Stimulated activated CD8-positive, alpha-beta memory T cell treated with anti-CD3 and anti-CD28 coated beads, Interleukin-12 subunit alpha, Interleukin-12 subunit beta, amount 100 ng/mL, for 24 hours (primary cell): ENCODE data around the gene STEAP4.
"Not testable (repeated sequence)": the region's sequence is repeated elsewhere in the genome, so short reads cannot be mapped to it uniquely, and the experiment has no call there.

Experiments
- DNase-seq: peaks from one replicate; pipeline ENCODE4 v3.0.0-alpha.2; 2020; ENCODE audit errors: extremely low read depth

The STEAP4 gene

DNA sequence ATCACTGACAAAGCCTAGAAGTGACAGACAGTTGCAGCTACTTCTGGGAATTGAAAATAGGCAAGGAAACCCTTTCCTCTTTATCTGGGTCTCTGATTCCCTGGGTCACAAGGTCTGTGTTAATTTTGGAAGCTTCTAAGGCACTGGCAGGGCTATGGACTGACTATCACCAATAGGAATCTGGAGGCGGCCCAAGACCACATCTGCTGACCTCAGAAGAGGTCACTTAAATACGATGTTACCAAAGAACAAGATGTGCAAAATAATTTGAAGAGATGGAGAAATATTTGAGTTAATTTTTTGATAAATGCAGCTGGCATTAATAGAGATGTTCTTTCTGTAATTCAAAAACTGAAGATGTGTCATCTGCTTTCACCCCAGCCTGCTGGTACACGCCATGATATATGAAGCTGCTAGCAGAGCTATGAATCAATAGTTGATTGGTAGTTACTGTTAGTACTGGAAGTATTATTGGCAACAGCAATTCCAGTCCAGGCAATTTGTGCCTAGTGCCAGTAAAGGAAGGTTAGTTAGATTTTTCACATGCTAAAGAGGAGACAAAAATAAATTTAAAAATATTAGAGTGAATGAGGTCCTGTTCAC, 5.5 kb upstream of the STEAP4 start:
- no peak for DNase-seq

DNA sequence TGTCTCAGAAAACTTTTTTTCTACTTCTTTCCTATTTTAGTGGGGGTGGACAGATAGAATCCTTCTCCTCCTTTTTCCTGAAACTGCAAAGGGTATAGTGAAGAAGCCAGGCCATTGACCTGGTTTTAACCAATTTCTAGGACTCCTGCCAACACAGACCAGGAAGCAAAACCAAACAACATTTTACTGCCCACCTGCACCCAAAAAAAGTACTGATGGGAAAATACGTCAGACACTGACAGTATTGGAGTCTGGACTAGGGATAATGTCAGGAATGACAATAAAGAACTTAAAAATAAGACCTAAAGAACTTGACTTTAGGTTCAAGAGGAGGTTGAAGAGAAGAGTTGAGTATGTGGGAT, 5.0 kb upstream of the STEAP4 start:
- no peak for DNase-seq

DNA sequence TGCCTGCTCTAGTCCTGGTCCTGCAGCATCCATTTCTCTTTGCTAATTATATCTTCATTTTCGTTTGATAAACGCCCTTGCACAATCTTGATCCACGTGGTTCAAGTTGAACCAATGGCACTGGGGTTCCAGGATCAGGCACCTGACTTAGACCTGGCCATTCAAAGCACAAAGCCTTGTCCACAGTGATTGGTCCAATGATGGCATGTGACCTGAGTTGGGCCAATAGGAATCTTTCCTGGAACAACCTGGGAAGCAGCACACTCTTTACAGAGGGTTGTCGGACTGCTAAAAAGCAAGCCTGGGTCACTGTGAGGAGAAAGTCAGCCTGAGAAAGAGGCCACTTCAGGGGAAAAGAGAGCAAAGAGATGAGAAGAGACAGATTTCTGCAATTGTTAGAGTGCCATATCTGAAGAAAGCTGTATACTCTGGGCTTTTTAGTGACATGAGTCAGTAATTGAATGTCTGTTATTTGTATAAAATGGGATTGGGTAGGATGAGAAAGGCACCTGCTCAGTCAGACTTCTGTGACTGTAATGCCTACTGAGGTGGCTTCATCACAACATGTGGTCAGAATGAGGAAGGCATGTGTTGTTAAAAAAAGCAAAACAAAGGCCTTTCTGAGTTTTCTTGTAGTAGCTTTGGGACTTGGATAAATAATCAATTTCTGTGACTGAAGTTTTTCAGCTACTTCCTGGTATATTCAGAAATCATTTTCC, 4.4 kb upstream of the STEAP4 start:
- no peak for DNase-seq

DNA sequence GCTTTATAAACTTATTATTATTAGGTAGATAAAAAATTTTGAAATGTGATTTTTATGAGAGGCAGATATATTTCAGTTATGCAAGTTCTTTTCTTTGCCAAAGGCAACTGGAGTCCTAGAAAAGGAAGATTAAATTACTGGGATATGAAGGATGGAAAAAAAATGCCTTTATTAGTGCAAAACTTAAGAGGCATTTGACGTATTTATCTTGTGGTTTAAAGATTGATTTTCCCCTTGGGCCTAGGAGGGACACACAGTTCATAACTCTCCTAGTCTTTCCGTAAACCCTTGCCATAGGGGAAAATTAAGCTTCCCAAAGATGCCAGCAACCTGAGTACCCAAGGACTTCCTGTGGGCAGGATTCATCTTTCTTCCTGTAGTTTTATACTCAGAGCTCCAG, 3.1 kb upstream of the STEAP4 start:
- no peak for DNase-seq

DNA sequence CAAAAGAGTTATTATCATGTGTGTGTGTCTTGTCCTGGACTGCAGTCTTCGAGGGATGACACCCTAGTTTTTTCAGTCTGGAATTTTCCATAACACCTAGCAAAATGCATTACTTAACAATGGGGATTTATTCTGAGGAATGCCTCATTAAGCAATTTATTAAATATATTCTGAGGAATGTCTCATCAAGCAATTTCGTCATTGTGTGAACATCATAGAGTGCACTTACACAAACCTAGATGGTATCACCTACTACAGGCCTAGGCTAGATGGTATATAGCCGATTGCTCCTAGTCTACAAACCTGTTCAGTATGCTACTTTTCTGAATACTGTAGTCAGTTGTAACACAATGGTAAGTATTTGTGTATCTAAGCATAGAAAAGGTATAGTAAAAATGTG, 1.1 kb upstream of the STEAP4 start:
- no peak for DNase-seq

DNA sequence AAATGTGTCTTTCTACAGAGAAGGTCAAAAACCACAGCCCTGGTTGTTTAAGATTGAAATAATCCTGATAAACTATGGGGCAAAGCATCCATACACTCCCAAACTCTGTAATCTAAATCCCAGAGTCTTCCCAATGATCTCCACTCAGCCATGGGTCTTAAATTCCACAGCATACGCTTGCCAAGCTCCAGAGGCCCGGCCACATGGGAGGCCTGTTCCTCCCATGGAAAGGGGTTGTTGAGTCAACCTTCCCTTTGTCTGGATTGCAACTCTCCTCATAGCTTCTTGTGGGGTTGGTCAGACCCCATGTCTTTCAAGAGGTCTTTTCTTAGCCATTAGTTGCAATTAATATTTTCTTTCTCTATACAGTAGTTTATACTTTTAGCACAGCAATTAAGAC, 718 bp upstream of the STEAP4 start:
- DNase-seq, result no peak

DNA sequence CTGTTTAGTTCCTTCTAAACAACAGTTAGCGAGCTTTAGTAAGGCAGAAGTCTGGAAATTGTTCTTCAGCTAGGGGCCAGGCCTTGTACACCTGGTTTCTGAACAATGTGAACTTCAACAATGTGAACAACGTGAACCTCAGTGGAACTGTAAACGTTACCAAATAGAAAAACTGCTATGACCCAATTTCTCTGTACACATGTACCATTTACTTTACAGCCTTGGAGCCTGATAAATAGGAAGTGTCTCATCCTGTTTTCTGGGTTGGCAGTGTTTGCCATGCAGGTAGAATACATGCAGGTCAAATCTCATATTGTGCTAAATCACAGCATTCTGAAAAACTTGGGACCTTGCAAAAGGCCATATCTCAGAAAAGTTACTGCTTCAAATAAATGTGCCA, 1.6 kb downstream of the STEAP4 start:
- no peak for DNase-seq

DNA sequence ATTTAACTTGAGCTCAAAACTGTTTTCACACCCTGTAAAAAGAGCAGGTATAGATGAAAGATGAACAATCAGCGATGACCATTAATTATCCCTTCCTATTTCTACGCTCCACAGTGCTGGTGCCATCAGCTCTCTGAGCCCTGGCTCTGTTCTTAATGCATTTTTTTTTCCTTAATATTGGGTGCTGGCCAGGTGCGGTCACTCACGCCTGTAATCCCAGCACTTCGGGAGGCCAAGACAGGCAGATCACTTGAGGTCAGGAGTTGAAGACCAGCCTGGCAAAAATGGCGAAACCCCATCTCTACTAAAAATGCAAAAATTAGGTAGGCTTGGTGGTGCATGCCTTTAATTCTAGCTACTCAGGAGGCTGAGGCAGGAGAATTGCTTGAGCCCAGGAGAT, 4.2 kb downstream of the STEAP4 start:
- DNase-seq, result no peak

DNA sequence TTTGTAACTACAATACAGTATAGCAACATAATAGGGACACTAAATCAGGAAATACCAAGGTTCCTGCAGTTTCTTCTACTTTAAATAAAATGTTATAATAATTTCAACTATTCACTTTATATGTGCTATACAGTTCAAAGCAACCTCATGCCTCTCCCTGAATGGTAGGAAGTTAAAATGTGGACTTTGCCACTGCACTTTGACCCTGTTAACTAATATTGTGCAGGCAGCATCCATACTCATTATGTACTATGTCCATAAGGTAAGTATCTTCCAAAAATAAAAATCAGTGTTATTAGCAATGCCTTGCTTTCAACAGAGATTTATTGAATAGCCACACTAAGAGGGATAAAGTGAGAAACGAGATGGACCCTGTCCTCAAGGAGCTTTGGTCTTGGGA, 4.8 kb downstream of the STEAP4 start:
- DNase-seq, result no peak

DNA sequence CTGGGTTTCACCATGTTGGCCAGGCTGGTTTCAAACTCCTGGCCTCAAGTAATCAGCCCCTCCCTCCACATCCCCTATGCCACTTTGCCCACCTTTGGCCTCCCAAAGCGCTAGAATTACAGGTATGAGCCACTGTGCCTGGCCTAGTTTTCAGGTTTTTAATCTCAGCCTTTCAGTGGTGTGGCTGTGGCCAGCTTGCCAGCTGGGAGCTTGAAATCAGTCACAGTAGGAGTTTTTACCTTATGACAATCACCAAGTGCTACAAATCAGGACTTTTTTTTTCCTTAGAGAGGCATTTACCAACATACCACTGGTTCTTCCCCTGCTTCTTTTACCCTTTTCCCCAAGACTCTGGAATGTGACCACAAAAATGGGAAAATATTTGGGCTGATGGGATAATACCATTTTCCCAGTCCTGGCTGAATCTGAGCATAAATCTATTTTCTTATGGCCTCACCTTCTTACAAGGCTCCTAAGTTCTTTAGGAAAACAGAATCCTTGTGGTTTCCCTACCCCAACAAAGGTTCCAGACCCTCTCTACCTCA, 6.2 kb downstream of the STEAP4 start:
- no peak for DNase-seq

DNA sequence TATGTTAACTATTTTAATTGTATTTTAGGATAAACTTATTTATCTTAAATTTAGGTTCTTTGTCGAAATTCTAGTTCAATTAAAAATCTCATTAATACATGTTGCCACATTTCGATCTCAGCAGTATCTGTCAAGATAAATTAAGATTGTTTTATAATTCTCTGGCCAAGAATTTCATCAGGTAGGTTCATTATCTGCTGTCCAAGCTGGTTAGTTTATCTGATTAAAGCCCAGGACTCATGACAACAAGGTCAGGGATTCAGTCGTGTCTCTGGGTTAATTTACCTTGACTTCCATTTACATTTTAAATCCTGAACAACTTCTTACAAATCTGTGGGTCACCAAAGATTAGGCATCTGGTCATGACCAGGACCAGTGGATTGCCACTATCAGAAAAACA, 7.6 kb downstream of the STEAP4 start:
- DNase-seq, result no peak

DNA sequence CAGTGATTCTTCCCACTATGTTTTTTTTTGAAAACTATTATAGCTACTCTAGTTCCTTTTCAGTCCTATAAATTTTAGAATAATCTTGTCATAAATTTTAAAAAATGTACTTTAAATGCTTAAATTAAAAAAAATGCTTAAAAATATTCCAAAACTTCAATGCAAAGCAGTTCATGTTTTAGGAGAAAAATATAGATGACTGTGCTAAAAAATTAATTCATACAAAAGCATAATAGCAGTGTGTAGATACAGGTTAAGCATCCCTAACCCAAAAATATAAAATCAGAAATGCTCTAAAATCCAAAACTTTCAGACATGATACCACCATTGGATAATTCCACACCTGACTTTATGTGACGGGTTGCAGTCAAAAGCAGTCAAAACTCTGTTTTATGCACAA, 12.8 kb downstream of the STEAP4 start:
- DNase-seq, result no peak

DNA sequence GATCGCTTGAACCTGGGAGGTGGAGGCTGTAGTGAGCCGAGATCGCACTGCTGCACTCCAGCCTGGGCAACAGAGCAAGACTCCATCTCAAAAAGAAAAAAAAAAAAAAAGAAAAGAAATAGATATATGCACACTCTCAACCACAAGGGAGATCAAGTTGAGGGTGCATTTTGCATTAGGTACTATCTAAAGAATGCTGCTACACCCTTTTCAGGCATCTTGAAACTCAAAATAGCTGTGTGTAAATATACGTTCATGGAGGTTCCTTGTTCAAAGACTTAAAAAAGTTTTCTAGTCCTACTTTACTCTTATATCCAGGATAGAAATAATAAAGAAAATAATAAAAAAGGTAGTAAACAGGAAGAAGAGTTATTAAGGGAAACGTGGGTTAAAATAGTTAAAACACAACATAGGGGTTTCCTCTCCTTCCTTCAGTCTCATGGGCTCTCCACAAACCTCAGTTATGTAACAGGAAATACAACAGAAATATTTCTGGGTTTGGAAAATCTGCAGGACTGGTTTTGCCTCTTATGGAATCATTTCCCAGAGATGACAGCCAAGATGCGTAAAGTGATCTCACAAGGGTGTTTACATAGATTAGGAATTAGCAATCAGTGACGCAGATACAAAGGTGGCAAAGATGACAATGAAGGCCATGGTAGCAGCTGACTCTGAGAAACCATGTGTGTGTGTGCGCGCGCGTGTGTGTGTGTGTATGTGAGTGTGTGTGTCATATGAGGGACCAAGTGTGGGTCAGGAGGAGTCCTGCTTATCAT, 15.1 kb downstream of the STEAP4 start:
- no peak for DNase-seq

DNA sequence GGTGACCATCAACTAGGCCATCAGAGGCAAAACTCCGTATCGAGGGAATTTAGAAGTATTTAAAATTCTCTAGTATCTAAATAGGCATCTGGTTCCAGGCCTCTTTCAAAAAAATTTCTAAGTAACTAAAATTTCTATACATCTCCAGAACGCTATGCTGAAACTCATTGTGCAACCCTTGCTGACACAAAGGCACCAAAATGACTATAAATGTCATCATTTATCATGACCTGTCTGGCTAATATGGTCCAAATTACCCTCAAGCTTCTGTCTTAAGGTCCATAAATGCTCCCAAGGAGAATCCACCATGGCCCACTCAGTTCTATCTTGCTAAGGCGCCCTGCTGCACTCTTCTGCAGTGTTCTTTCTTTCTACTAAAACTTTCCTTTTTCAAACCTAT, 16.2 kb downstream of the STEAP4 start:
- no peak for DNase-seq

DNA sequence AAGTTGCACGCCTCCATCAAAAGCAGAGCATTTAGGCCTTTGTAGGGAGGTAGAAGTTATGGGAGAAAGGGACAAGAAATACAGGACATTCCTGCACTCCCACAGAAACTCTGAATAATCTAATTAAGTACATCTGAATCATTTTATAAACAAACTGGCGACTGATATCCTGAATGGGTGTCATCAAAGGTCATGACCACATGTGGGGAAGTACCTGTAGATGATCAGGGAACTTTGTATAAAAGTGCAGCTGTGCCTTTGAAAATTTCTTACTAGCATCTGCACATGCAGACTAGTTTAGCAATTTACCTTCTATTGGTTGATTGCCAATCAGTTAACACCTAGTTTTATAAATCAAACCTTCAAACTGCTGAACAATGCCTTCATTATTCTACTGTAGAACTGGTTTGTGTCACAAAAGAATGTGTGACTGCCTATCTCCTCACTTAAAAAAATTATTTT, 17.1 kb downstream of the STEAP4 start:
- no peak for DNase-seq

DNA sequence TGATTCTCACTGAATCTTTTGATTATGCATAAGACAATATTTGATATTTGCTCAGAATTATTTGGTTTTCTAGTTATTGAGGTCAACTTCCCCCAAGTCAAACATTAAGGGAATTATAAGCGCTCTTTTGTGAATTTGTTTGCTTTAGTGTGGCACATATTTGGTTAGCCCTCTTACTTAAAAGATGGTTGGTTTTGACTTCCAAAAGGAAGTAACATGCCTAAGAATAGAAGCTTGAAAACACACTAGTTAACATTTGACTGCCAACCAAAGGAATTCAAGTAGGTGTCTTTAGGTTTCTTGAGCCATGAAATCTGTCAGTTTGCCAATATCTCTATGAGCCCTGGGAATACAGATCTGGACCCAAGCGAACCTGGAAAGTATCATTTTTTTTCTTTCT, 24.9 kb downstream of the STEAP4 start:
- no peak for DNase-seq

DNA sequence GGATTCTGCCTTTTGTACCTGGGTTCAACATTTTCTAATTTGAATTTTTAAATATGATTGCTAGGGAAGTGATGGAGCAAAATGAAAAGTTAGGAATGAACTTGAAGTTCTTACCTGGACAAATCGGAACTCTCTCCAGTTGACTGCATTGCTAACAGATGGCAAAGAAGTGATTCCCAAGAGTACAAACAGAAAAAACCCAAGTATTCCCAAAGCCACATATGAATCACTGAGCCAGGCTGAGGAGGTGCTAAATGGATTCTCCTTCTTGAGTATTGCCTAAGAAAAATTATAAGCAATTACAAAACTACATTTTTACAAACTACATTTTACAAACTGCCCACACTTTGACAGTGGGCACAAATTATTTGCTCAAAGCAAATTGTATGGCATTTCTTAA, 25.9 kb downstream of the STEAP4 start:
- no peak for DNase-seq

DNA sequence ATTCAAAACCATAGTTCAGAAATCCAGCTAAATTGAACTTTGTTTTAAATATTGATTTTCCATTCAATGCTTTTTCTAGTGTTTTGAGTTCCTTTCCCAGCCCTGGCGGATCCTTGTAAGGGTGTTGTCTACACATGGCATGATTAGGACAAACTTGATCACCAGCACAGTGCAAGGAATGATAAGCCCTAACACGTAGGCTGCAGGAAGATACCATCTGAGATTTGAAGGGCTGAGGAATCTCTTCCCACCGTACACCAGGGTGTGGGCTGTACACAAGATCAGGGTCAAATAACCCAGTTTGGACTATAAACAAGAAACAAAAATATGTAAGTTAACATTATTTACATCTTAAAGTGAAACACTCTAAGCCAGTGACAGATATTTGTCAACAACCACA, 27.4 kb downstream of the STEAP4 start:
- DNase-seq, result no peak

DNA sequence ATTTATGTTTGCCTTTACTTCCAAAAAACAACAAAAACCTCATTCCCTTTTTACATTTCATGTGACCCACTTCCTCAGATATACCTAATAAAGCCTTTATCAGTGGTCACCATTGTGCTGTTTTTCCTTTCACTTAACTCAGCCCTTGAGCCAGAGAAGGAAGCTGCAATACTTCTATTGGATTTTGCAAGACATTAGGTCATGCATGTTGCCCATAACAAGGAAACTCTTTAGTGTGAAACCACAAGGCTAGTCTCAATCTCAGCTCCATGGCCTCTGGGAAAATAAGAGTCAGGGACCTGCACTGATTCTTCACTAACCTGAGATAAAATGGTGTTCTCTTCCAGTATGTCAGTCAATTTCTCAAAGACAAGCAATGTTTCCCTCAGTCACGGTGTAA, 27.8 kb downstream of the STEAP4 start:
- DNase-seq, result no peak

DNA sequence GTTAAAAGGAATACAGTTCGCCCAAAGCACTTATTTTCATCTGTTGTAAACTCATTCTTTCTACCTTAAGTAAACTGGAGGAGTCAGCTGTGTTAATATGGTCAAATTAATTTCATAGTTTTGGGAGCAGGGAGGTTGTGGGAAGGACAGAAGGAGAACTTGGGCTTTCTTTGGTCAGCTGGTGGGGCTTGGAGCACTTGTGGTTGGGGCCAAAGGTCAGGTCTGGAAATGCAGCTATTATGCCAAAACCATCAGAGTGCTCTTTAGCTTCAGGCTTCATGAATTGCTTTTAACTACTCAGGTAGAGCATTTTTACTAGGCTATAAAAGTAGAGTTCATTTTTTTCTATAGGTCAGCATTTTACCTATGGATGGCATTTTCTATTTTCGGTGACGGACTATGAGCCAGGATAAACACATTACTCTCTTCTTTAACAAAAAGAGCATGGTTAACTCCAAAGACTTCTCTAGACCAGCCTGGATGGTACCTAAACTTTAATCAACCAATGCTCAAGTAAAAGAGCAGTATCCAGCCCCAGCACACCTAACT, 30.0 kb downstream of the STEAP4 start:
- DNase-seq, result no peak

DNA sequence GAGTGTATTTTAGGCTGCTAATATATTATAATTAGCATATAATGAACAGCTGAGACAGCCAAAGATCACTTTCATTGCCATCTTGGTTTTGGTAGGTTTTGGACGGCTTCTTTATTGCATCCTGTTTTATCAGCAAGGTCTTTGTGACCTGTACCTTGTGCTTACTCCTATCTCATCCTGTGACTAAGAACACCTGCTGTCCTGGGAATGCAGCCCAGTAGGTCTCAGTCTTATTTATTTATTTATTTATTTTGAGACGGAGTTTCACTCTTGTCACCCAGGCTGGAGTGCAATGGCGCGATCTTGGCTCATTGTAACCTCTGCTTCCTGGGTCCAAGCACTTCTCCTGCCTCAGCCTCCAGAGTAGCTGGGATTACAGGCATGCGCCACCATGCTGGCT, 31.8 kb downstream of the STEAP4 start:
- not testable (repeated sequence) for DNase-seq

DNA sequence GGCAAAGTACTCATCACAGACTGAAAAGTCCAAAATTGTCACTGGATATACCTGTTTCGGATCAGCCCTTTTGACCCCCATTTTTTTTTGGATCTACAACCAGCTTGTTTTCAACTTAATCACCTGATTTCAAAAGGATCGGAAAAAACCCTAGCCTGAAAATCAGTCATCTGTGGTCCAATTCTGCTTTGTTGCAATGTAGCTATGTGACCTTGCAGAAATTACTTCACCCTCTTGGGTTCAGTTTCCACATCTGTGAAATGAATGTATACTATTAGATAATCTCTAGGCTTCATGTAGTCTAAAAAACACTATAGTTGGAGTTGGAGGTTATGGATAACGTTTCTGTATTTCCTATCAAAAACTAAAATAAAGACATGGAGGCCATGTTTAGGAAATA, 37.1 kb downstream of the STEAP4 start:
- no peak for DNase-seq

DNA sequence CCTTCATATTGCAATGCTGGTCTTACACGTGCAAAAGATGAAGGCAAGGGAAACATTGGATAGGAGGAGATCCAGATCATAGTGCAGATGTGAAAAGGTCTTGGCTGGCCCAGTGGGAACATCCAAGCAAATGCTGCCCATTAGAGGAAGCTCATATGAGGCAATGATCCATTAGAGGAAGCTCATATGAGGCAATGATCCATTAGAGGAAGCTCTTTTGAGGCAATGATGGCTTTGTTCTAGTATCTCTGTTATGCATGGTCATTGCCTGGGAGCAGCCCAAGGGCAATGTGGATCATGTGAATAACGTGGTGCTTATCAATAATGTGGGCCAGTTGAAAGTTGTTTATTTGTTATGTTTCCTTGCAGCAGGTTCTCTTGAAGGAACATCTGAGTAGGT, 37.8 kb downstream of the STEAP4 start:
- no peak for DNase-seq
